HG03442 (cell line): ENCODE data around the gene ARPC5.
A peak's percentile ranks its signal among the peaks of the same experiment; 100 is the strongest.
"Not testable (repeated sequence)": the region's sequence is repeated elsewhere in the genome, so short reads cannot be mapped to it uniquely, and the experiment has no call there.

Experiments used
- ATAC-seq: cut with Tn5 transposase; IDR thresholded peaks from one replicate; pipeline ENCODE4 v1.9.1; 2021; ENCODE audit warnings: mild to moderate bottlenecking, moderate library complexity; ENCODE audit not compliant: unreplicated experiment

The ARPC5 gene

DNA sequence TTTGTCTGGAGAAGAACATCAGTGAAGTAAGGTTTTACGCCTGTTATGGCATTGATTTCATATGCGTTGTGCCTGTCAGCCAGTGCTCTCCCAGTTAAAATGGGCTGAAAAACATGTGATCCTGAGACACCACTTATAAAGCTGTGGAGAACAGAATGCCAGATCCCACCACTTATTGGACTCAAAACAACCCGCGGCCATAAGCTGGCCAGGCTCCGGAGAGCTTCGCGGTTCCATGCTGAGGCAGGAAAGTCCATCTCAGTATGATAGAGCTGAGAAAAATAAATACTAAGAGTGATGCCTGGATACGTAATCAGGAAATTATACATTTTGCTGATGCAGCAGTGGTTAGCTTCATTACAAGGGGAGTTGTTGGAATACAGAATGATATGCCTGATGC lies 12.5 kb upstream of the ARPC5 start:
- no peak for ATAC-seq

DNA sequence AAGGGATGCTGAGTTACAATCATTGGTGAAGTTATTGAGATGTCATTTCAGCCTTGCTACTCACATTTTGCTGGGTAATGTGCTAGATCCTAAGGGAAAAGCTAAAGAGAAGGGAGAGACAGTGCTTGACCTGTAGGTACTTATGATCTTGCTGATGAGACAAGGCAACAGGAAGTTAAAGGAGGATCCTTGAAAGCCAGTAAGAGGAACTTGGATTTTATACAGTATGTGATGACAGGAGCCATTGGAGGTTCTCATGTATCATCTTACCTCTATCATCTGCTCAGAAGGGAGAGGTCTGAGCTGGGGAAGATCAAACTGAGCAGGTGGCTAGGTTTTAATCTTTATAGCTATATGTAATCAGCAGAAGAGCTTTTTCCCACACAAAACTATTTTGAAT lies 11.2 kb upstream of the ARPC5 start:
- ATAC-seq, result no peak

DNA sequence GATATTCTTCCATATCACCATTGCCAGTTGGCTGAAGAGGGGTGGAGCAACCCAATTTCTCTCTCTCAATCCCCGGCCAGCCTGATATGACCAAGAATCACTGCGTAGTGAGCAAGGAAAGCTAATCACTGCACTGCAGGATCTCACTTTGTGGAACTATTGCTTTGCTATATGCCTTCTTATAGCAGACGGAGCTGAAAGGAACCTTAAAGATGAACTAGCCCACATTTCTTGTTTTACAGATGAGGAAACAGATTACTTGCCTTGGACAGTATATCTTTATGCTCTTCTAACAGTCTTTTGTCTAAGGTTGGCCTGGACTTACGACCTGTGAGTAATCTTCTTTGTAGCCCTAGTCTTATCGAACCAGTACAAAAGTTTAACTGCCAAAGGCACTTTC lies 9.9 kb upstream of the ARPC5 start:
- ATAC-seq, result no peak

DNA sequence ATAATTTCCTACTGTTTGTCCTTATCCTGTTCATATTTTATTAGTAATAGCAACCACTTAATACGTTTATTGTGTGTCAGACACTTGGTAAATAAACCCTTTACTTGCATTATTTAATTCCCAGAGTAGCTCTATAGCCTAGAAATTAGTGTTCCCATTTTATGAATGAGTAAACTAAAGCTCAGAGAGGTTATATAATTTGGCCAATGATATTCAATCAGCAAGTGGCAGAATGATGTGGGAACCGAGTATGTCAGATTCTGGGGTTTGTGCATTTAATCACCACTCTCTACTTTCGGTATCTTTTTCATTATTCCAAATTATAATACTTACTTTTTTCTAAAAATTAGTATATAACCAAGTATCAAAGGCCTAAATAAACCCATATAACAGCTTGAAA lies 6.6 kb upstream of the ARPC5 start:
- ATAC-seq, result no peak

DNA sequence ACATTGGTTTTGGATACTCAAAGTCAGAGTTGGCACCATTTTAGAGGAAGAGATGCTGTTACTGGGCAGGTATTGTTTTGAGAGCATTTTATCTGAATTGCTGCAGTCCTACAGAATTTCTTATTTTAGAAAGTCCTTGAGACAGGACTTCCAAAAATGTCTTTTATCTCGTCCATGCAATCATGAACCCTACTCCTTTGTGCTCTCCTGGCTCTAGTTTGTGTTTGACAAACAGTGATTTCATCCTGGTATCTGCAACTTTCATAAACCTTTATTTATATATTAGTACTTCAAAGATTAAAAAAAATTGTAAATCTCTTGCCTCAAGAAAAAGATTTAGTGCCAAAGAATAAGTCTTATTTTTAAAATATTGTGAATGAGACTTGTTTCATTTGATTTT lies 4.6 kb upstream of the ARPC5 start:
- ATAC-seq, result no peak

DNA sequence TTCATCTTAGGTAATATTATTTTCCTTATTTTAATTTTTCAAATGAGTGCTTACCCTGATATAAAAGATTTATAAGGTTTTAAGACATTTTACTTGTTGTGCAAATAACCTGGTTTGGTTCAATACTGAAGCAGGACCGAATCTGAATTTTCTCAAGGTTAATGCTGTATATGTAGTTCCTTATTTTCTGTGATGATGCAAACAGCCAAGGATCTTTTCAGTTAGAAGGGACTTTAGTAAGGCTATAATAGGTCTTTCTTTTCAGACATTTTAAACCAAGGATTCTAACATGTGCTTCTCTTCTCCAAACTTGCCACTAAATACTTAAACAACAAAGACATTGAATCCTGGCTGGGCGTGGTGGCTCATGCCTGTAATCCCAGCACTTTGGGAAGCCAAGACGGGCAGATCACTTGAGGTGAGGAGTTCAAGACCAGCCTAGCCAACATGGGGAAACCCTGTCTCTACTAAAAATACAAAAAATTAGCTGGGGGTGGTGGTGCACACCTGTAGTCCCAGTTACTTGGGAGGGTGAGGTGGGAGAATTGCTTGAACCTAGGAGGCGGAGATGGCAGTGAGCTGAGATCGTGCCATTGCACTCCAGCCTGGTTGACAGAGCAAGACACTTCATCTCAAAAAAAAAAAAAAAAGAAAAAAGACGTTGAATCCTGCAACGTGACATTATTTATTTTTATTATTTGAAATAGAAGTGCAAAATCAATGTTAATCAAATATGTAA lies 3.2 kb upstream of the ARPC5 start:
- ATAC-seq, result no peak

DNA sequence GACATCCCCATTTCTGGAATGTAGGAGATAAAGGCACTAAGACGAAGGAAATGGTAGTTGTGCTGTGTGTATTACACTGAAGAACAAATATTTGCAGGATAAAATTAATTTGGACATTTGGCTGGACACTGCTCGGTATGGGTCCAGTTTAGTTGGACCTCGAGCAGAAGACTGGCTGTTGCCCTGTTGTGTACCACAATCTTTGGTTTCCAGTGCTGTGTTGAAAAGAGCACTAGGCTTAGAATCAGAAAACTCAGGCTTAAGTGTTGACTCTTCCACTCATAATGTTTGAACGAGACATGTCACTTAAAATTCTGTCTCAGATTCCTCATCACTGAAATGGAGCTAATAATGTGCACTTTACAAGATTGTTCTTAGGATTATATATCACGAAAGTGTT lies 1.2 kb upstream of the ARPC5 start:
- no peak for ATAC-seq

DNA sequence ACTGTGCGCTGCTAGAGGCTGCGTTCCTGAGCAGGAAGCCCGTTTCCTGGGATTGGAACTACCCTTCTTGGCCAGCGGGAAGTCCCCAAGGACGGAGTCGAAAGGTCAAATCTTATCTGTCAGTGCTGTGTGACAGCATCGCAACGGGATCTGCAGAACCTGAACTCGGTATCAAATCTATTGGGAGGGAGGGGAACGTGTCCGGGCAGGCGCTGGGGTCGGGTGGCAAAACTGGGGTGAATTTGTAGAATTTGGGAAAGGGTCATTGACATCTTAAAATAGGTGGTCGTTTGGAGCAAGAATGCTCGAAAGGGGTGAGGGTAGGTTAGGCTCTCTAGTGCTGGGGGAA lies 725 bp upstream of the ARPC5 start:
- peak; percentile 2 for ATAC-seq

DNA sequence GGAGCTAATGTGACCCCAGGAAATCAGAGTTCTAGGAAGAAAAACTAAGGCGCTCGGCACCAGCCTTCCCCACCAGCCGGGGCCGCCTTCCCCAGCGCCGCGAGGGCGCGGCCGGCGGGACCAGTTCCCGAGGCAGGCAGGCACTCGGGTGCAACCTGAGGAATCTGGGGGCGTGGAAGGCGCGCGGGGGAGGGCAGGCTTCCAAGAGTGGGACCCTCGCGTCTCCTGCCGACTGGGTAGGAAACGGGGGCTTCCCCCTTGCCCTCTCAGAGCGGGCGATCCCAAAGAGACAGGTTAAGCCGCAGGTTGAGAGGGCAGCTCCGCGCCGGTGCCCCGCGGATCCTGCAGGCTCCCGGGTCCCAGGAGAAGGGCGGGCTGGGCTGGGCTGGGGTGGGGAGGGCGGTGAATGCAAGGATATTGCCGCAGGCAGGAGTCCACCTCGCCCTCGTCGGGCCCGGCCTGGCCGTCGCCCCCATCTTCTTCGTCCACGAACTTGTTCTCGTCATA lies 431 bp downstream of the ARPC5 start:
- peak; percentile 4 for ATAC-seq

DNA sequence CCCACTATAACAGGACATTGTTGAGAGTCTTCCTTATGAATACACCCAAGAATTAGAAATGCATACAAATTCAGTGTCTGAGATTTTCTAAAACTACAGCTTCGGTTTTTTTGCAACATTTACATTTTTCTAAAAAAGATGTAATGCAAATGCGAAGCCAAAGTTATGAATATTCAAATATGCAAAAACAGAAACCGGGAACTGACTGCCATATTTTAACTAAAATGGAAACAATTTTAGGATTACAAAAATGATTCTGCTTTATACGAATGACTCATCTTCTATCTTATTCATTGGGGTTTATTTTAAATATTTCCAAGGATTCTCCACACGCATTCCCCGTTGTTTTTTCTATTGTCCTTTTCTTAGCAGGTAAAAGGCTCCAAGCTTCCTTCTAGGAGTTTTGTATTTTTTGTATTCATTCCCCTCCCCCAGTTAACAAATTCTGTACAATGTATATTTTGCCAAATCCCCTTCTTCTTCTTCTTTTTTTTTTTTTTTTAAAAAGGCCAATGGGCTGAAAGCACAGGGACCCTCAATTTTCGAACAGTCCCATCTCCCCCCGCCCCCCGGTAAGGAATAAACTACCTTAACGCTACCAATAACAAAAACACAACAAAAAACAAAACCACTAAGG lies 1.0 kb downstream of the ARPC5 start:
- no peak for ATAC-seq

DNA sequence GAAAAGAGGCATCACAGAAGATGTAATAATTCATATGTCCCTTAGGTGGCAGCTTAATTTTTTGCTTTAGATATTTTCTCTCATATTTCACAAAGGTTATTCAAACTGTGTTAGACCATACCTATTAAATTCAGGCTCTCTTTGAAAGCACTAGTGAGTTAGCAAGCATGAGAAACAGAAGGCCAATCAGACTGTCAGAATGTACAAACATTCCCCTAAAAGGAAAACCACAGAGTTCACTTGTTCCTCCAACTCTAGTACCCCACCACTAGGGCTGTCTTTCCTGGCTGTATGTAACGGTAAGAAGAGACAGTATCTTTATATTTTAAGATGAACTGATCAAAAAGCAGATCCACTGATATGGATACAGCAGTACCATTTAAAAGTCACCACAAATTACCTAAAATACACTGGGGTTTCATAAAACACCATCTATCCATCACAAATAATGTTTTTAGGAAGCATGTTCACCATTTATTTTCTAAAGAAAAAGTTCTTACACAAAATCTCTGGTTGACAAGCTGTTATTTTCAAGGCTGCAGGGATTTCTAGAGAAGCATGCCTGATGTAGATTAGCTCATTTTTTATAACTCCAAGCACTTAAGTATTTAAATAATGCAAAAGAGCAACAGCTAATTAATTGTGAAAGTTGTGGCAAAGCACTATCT lies 1.8 kb downstream of the ARPC5 start:
- ATAC-seq, result peak; percentile 48

DNA sequence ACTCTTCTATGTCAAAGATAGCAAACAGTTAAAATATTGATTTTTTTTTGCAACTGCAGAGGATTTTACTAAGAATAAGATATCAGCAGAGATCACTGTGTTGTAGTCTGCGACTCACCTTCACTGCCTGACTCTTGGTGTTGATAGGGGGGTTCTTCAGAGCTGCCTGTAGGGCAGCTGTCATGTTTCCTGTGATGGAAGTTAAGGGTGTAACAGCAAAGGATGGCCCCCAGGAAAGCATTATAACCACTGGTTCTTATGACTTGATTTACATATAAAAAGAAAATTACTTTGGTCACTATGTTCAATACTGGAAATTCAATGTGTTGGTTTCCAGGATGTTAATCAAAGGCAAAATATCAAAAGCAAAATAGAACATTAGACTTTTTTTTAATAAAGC lies 2.6 kb downstream of the ARPC5 start:
- no peak for ATAC-seq

DNA sequence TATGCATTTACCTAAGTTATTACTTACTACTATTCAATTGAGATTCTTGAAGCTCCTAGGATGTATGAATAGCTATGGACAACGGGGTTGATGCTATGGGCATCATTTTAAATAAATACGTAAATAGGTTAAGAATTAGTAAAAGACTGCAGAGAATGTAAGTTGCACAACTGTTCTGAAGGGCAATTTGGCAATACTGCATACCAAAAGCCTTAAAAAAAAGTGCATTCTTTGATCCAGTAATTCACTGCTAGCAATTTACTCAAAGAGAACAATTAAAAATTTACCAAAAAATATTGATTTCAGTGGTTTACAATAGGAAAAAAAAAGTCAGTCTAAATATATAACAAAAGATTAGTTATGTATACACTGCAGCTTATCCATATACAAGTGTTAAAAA lies 3.5 kb downstream of the ARPC5 start:
- ATAC-seq, result no peak

DNA sequence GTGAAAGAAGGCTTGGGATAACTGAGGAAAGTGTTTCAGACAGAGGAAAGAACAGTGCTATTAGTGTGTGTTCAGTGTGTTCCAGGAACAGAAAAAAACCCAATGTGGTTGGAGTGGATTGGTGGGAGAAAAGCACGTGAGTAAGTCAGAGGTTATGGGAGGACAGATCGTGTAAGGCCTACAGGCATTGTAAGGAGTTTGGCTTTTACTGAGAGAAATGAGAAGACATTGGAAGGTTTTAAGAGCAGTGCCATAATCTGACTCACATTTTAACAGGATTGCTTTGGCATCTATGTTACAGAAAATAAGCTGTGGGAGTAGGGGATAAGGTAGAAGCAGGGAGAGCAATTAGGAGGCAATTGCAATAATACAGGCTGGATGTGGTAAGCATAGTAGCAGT lies 4.8 kb downstream of the ARPC5 start:
- ATAC-seq, result no peak

DNA sequence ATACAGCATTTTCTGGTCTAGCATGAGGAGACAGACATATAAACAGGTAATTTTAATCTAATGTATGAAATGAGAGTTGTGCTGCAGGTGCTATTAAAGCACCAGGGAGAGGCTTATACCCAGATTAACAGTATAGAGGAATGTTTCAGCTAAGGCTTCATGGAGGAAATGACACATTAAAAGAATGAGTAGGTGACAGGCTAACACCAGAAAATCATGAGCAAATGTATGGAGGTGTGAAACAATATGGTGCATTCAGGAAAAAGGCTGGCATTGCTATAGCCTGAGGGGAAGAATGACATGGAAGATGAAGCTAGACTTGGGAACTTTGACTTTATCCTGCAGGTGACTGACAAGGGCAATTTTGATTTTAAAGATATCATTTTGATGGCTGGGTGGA lies 7.0 kb downstream of the ARPC5 start:
- no peak for ATAC-seq

DNA sequence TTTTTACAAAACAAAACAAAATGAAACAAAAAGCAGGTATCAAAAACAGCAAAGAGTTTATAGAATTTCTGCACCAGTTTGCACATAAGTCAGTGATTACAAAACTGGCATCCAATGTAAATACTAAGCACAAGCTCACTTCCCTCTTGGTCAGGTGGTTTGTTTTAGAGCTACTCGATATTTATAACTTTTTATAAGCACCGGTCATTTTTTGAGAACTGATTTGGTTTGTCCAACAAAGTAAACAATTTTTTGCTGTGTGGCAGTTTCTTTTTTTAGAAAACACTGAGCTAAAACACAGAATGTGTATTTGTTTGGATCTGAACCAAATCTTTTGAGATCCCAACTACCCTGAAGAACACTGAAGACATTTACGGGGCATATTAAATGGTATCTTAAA lies 9.3 kb downstream of the ARPC5 start:
- ATAC-seq, result not testable (repeated sequence)

DNA sequence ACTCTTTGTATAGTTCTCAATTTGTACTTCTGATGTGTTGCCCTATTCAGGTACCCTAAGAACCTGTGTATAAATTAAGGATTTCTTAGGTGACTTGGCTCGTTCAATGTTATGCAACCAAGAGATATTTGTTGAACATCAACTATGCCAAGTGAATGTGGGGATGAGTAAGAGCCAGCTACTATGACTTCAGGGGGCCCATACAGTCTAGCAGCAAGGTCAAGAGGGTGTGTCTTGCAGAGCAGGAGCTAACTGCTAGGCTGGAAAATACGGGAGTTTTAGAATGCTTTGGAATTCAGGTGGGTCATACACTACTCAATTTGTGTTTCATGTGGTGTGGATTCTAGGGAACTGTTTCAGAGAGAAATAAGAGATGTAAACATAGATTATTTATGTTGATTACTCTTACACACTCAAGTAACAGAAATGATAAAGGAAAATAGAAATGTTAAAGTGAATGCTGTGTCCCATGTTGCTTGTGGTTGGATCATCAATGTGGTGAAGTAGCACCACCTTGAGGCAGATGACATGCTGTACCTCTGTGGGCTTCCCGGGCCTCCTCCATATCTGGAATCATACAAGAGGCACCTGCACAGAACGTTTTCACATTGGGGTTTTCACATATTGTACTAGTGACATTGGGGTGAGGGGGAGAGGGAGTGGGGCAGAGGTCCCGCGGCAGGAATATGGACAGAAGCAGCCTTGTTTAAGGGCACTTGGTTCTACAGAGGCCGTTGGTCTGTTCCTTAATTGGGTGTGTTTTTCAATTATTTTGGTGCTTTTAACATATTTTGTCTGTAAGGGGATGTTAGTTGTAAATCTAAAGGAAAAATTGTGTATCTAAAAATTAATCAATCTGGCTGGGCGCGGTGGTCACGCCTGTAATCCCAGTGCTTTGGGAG lies 12.4 kb downstream of the ARPC5 start:
- peak; percentile 81 for ATAC-seq

DNA sequence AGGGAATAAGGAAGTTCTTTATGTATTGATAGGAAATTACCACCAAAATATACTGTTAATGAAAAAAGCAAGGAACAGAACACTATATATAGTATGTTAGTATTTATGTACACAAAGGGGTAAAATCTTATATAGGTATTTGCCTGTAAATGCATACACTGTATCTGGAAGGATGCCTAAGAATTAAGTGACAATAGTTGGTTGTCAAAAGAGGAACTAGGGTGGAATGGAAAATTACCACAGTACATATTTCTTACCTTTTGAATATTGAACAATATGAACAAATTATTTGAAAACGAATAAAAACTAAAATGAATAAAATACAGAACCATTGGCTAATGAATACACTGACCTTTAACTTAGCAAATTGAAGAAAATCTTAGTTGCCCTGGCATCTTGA lies 13.6 kb downstream of the ARPC5 start:
- no peak for ATAC-seq

DNA sequence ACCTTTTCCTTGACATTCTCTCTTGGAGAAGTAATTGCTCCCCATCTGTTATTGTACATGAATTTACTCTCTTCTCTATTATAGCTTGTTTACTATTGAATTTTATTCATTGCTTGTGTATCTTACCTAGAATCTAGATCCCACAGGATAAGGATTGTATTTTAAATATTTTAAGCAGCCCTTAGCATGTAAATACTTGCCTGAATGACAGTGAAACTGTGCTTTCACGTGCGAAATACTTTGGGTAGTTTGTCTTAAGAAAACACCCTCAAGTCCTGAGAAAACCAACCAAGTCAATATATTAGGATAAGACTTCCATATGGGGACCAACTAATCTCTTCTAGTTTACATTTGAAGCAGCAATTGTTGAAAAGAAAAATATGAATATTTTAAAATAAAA lies 15.3 kb downstream of the ARPC5 start:
- ATAC-seq, result no peak

DNA sequence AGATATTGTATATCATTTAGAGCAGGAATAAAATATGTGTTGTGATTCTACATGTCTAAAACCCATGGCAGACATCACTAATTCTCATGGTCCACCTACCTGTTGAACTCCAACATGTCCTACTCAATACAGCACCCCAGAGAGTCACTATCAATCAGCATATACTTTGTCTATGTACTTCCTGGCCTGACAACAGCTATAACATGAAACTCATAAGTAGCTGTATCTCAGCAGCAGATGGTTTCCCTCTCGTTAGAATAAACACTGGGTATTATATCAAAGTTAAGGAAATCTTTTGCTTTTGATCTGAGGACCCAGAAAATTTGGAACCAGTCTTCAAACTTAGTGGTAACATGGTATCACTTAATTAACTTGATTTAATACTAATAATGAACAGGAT lies 15.8 kb downstream of the ARPC5 start:
- no peak for ATAC-seq

DNA sequence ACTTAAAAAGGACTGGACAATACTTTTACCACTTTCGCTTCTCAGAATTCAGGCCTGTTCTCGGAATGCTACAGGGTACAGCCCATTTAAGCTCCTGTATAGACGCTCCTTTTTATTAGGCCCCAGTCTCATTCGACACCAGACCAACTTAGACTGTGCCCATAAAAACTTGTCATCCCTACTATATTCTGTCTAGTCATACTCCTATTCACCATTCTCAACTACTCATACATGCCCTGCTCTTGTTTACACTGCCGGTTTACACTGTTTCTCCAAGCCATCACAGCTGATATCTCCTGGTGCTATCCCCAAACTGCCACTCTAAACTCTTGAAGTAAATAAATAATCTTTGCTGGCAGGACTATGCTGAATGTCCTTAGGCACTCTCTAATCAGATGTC lies 17.4 kb downstream of the ARPC5 start:
- ATAC-seq, result not testable (repeated sequence)
